ENCODE measurements around the gene XPA. TPM values are rescaled to one million over a fixed set of nuclear protein-coding genes. Genes with fewer than 3 reads are reported as not detected.

XPA gene
- 6.5 and 10.4 TPM in 2 replicates for total RNA-seq (ENCODE audit: low replicate concordance)

GRCh38 chr9:97696803-97697601 lies at the start of gene XPA:
XPA (minus strand) TSS chr9:97697340; CDS start chr9:97697292, 48 bp downstream.

GRCh38 chr9:97632985-97633858 lies 63.9 kb downstream of the XPA start, which contains the start of the genes NCBP1 and TSTD2:
NCBP1 (plus strand) TSS chr9:97633821; CDS start chr9:97633882, 61 bp downstream.
TSTD2 (minus strand) TSS chr9:97633368; CDS start chr9:97627562, 5,806 bp downstream.

Other genes with a start within 250 kb of the XPA start
- 0.12 and 0.30 TPM in 2 replicates for gene TMOD1, start 195.7 kb downstream of the XPA start, total RNA-seq (ENCODE audit: low replicate concordance)
- 16.2 and 16.8 TPM in 2 replicates for gene TSTD2, start 64.0 kb downstream of the XPA start, total RNA-seq (ENCODE audit: low replicate concordance)
- 29.5 and 32.9 TPM in 2 replicates for gene NCBP1, start 63.5 kb downstream of the XPA start, total RNA-seq (ENCODE audit: low replicate concordance)
- gene FOXE1, start 155.9 kb upstream of the XPA start, total RNA-seq (ENCODE audit: low replicate concordance), result not detected in 2 replicates
- 9.9 and 12.2 TPM in 2 replicates for gene TRMO, start 225.2 kb upstream of the XPA start, total RNA-seq (ENCODE audit: low replicate concordance)
- gene HEMGN, start 240.8 kb upstream of the XPA start, total RNA-seq (ENCODE audit: low replicate concordance), result not detected in 2 replicates